ENCODE results near the gene DNM3. TPM values are rescaled to one million over a fixed set of nuclear protein-coding genes. Genes with fewer than 3 reads are reported as not detected.

The DNM3 gene
- total and polyA plus RNA-seq, 2 experiments from 2014 or later, result 5.2 to 12.2 TPM

- TF ChIP-seq JUNB (IDR thresholded peaks at IDR 0.05; ENCODE audit: unreplicated experiment) (no peak), ZNF331 (CRISPR knock-in tag; IDR thresholded peaks at IDR 0.05; ENCODE audit: low read depth) (no peak), REST (IDR thresholded peaks at IDR 0.05; ENCODE audit: unreplicated experiment) (no peak), EZH2phosphoT487 (IDR thresholded peaks at IDR 0.05; ENCODE audit: unreplicated experiment) (no peak), STAT1 (IDR thresholded peaks at IDR 0.05; ENCODE audit: unreplicated experiment) (no peak)
Observed at GRCh38 chr1:172003766-172004530, 162.7 kb downstream of the DNM3 start (continued).

- no peaks in the 10 kb centered on the region for H3K9me2 ChIP-seq (ENCODE audit: insufficient read depth)
- Mint-ChIP-seq H3K27me3 (ENCODE audit: insufficient read depth, low read depth, poor library complexity) (no peaks in the 10 kb centered on the region), H3K4me1 (no peaks in the 10 kb centered on the region), H3K4me3 (no peak overlapping the region), H3K9me3 (peaks cover under 1% of the 10 kb centered on the region; the same call in 1 of the 3 replicates), H3K27ac (no peak overlapping the region), H3K36me3 (ENCODE audit: low read depth) (no peaks in the 10 kb centered on the region)
- DNase-seq (ENCODE audit: low spot score) (no peak), ATAC-seq (no peak)
- H3K4me2 ChIP-seq, result no peak overlapping the region
- no peaks in the 10 kb centered on the region for H3F3A ChIP-seq (replicated peaks; ENCODE audit: low read depth)
- no peaks in the 10 kb centered on the region for H3K27me3 ChIP-seq (ENCODE audit: insufficient read depth)
- H3K4me1 ChIP-seq (ENCODE audit: insufficient read depth), result no peaks in the 10 kb centered on the region
- no peak overlapping the region for H3K4me3 ChIP-seq
- H3K36me3 ChIP-seq (ENCODE audit: insufficient read depth), result no peaks in the 10 kb centered on the region
- no peaks in the 10 kb centered on the region for H4K20me1 ChIP-seq (replicated peaks; ENCODE audit: insufficient read depth)
- no peak overlapping the region for H2AFZ ChIP-seq
- no peak overlapping the region for H3K27ac ChIP-seq (ENCODE audit: low read depth)
- no peaks in the 10 kb centered on the region for H3K79me2 ChIP-seq (replicated peaks; ENCODE audit: insufficient read depth)
- TF ChIP-seq ZNF114 (CRISPR knock-in tag; IDR thresholded peaks at IDR 0.05) (no peak), NANOG (IDR thresholded peaks at IDR 0.05; ENCODE audit: borderline replicate concordance) (no peak), CREB1 (CRISPR knock-in tag; IDR thresholded peaks at IDR 0.05; ENCODE audit: low read depth) (no peak), REST (IDR thresholded peaks at IDR 0.05; ENCODE audit: unreplicated experiment) (no peak), POLR2AphosphoS5 (IDR thresholded peaks at IDR 0.05; ENCODE audit: low read depth) (no peak), ZNF331 (CRISPR knock-in tag; IDR thresholded peaks at IDR 0.05; ENCODE audit: low read depth) (no peak), EZH2 (IDR thresholded peaks at IDR 0.05; ENCODE audit: low read depth, unreplicated experiment) (no peak), EZH2phosphoT487 (IDR thresholded peaks at IDR 0.05; ENCODE audit: unreplicated experiment) (no peak)
- TF ChIP-seq, protein P1, sequence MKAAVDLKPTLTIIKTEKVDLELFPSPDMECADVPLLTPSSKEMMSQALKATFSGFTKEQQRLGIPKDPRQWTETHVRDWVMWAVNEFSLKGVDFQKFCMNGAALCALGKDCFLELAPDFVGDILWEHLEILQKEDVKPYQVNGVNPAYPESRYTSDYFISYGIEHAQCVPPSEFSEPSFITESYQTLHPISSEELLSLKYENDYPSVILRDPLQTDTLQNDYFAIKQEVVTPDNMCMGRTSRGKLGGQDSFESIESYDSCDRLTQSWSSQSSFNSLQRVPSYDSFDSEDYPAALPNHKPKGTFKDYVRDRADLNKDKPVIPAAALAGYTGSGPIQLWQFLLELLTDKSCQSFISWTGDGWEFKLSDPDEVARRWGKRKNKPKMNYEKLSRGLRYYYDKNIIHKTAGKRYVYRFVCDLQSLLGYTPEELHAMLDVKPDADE (IDR thresholded peaks at IDR 0.05), result no peak
- TF ChIP-seq, protein P2, sequence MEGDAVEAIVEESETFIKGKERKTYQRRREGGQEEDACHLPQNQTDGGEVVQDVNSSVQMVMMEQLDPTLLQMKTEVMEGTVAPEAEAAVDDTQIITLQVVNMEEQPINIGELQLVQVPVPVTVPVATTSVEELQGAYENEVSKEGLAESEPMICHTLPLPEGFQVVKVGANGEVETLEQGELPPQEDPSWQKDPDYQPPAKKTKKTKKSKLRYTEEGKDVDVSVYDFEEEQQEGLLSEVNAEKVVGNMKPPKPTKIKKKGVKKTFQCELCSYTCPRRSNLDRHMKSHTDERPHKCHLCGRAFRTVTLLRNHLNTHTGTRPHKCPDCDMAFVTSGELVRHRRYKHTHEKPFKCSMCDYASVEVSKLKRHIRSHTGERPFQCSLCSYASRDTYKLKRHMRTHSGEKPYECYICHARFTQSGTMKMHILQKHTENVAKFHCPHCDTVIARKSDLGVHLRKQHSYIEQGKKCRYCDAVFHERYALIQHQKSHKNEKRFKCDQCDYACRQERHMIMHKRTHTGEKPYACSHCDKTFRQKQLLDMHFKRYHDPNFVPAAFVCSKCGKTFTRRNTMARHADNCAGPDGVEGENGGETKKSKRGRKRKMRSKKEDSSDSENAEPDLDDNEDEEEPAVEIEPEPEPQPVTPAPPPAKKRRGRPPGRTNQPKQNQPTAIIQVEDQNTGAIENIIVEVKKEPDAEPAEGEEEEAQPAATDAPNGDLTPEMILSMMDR (conservative IDR thresholded peaks at IDR 0.05; ENCODE audit: low read depth in 2 of 2), result no peak
Observed at GRCh38 chr1:172004671-172005070, 163.4 kb downstream of the DNM3 start.
